Stimulated activated CD8-positive, alpha-beta memory T cell treated with anti-CD3 and anti-CD28 coated beads, Interleukin-12 subunit alpha, Interleukin-12 subunit beta, amount 100 ng/mL, for 24 hours (primary cell): Measurements from ENCODE around the gene CREB3L4.
"Not testable (repeated sequence)": the region's sequence is repeated elsewhere in the genome, so short reads cannot be mapped to it uniquely, and the experiment has no call there.

Experiments
- DNase-seq: peaks from one replicate; pipeline ENCODE4 v3.0.0-alpha.2; 2020; ENCODE audit errors: extremely low read depth

The CREB3L4 gene

DNA sequence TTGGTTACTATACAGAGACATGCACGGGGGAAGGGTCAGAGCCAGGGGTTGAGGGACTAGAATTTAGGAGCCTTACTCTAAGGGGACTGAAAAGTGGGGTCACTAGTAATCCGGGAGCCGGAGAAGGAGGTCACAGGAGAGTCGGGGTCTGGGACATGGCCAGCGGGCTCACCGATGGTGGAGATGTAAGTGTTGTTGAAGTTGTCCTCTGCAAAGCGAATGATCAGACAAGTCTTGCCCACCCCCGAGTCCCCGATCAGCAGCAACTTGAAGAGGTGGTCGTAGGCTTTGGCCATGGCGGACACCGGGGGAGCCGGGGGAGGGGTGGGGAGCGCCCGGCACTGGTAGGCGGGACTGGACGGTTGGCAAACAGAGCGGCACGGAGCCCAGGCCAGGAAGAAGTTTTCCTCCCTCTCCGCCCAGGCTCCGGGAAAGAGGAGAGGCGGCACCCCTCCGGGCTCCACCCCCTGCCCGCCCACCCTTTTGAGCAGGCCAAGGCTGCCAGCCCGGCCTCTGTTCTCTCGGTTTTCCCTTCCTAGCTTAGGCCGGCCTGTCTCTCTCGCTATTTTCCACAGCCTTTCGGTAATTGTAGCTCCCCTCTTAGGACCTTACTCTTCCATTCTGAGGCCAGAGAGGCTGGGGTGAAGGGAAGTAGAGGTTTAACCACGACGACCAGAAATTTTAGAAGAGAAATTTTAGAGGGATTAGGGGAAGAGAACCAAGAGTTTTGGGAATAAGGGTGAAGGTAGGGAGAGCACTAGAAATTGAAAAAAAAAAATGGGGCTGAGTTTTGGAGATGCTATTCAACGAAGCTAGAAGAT, 18.4 kb downstream of the CREB3L4 start, which contains the start of gene RAB13:
RAB13 (minus strand) TSS at position 399 of the 821 bp plus-strand sequence; CDS start at position 296, 103 bp downstream.
- no peak for DNase-seq

DNA sequence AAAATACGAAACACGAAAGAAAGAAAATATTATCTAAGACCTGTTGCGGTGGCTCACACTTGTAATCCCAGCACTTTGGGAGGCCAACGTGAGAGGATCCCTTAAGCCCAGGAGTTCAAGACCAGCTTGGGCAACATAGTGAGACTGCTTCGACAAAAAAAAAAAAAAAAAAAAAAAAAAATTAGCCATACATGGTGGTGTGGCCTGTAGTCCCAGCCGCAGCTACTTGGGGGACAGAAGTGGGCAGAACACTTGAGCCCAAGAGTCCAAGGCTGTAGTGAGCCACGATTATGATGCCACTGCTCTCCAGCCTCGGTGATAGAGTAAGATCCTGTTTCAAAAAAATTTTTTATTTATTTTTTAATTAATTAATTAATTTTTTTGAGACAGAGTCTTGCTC, 19.9 kb downstream of the CREB3L4 start:
- DNase-seq: no peak

DNA sequence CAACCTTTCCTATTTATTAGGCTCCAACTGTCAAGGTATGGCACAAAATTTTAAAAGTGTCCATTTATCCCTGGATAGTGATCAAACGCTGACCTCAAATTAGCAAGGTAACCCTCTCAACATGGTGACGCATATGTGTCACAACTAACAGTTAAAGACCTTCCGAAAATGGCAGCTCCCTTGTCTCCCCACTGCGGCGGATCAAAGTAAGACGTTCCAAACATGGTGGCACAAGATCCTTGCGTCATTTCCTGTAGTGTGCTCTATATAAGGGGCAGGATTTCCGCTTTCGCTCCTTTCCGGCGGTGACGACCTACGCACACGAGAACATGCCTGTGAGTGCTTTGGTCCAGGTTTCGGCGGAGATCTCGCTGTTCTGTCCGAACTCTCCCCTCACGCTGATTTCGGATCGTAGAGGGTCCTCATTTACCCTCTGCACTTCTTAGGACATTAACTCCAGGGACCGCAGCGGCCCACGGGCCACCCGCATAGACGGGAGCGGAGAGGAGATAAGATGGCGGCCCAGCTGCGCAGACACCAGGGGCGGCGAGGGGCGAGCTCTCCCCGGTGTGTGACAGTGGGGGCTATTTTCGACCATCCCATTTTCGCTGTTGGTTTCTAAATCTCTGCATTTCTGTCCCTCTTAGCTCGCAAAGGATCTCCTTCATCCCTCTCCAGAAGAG, 22.9 kb downstream of the CREB3L4 start, which contains the start of gene RPS27:
RPS27 (plus strand) TSS at position 295 of the 683 bp plus-strand sequence; CDS start at position 330, 35 bp downstream.
- DNase-seq: peak; percentile 59

DNA sequence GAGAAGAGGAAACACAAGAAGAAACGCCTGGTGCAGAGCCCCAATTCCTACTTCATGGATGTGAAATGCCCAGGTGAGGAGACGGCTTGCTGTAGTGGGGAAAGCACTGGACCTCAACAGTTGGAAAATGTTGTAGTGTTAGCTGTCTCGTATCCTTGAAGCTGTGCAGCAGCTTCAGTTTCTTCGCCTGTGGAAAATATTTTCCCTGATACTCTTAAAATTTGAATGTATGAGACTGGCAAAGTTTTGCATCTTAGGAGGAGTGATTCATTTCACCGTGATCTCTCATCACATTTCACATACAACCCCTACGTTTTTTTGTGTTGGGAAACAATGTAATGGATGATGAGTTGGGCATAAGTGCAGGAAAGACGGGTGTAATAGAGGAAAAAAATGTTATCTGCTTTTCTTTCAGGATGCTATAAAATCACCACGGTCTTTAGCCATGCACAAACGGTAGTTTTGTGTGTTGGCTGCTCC, 23.5 kb downstream of the CREB3L4 start:
- no peak for DNase-seq

DNA sequence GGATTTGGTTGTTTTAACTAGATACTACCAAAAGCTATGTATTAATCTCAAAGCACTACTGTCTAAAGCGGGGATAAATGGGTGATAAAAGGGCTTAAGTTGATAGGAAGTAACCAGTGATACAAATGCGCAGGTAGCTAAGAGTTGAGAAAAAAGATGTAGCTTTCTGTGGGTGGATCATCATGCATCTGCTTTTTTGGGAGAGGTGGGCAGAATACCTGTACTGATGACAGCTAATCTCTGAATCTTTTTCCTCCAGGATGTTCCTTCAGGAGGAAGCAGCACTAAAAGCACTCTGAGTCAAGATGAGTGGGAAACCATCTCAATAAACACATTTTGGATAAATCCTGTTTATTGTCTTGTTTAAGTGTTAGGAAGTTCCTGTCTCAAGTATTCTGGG, 24.1 kb downstream of the CREB3L4 start:
- no peak for DNase-seq

DNA sequence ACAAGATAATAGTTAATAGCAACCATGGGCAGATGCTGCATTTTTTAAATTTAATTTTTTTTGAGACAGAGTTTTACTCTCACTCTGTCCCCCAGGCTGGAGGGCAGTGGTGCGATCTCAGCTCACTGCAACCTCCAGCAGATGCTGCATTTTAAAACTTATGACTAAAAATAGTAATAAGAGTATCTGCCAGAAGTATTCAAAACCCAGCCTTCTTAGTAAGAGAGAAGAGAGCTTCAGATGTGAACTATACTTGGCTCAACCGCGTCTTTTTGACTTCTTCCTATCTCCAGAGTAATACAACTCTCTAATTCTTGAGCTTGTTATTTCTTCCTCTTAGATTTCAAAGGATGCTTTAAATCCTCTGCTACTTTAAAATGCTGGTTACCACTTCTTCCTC, 27.5 kb downstream of the CREB3L4 start:
- no peak for DNase-seq

DNA sequence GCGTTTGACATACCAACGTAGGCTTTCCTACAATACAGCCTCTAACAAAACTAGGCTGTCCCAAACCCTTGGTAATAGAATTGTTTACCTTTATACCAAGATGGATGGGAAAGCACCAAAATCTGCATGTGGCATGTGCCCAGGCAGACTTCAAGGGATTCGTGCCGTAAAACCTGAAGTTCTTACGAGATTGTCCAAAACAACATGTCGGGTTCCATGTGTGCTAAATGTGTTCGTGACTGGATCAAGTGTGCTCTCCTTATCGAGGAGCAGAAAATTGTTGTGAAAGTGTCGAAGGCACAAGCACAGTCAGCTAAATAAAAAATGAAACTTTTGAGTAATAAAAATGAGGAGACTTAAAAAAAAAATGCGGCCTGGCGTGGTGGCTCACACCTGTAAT, 27.9 kb downstream of the CREB3L4 start:
- no peak for DNase-seq

DNA sequence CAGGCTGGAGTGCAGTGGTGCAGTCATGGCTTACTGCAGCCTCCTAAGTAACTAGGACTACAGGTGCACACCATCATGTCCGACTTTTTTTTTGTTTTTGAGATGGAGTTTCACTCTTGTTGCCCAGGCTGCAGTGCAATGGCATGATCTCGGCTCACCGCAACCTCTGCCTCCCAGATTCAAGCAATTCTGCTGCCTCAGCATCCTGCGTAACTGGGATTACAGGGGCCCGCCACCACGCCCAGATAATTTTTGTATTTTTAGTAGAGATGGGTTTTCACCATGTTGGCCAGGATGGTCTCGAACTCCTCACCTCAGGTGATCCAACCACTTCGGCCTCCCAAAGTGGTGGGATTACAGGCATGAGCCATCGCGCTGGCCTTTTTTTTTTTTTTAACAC, 29.2 kb downstream of the CREB3L4 start:
- not testable (repeated sequence) for DNase-seq

DNA sequence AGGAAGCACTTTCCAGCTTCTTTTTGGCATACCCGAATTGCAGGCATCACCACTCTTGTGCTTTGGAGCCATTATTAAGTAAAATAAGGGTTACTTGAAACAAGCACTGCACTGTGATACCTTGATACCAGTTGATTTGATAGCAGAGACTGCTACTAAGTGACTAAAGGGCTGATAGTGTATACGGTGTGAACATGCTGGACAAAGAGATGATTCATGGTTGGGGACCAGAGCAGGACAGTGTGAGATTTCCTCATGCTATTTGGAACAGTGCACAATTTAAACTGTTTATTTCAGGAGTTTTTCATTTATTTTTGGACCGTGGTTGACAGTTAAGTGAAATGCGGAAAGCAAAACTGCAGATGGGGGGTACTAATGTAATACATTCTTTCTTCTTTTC, 32.7 kb downstream of the CREB3L4 start:
- DNase-seq: no peak

DNA sequence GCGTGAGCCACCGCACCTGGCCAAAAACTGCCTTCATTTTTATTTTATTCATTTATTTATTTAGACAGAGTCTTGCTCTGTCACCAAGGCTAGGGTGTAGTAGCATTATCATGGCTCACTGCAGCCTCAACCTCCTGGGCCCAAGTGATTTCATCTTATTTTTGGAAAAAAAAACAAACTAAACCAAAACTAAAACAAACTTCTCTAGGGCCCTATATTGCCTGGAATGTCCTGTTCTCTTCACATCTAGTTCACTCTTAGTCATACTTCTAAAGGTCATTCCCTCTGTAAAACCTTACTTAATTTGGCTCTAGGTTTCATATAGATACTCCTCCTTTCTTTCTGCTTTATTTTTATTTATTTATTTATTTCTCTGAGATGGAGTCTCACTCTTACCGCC, 38.4 kb downstream of the CREB3L4 start:
- DNase-seq: no peak

DNA sequence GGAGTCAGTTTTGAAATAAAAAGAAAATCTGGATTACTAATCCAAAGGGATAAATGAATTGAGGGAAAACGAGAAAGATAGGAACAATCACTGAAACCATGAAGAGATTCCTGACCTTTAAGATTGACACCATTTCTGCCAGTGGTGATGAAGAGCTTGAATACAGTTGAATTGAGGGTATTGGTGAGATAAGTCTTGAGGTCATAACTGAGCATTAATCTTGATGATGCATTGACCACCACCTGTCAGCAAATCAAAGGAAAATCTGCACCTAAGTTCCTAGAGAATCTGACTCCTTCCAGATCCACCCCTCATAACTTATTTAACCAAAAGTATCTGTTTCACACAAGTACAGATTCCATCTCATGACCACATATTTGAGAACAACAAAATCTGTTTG, 44.4 kb downstream of the CREB3L4 start:
- DNase-seq: no peak

DNA sequence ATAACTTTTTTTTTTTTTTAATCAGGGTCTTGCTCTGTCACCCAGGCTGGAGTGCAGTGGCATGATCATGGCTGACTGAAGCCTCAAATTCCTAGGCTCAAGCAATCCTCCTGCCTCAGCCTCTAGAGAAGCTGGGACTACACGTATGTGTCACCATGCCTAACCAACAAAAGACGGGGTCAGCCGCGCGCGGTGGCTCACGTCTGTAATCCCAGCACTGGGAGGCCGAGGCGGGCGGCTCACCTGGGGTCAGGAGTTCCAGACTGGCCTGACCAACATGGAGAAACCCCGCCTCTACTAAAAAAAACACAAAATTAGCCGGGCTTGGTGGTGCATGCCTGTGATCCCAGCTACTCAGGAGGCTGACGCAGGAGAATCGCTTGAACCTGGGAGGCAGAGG, 44.8 kb downstream of the CREB3L4 start:
- not testable (repeated sequence) for DNase-seq

DNA sequence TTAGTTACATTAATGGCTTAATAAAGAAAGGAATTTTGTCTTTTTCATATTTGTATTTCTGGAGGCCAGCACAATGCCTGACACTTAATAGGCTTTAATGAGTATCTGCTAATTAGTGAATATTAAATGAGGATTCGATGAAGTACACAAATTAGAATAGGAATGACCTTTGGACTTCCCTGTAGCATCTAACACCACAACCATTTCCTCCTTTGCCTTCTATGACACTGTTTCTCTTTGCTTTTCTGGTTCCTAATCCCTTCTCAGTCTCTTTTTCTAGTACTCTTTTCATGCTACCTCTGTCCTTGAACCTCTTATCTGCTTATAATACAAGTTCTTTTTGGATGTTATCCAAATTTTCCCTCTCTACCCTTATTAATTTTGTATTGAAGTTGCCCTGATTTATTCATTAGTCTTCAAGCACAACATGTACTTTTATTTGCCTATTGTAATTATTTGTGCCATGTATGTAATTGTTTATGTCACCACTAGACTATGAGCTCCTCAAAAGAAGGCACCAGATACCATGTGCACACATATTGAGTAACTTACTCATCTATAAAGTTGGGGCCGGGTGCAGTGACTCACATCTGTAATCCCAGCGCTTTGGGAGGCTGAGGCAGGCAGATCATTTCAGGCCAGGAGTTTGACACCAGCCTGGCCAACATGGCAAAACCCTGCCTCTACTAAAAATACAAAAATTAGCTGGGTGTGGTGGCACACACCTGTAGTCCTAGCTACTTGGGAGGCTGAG, 46.6 kb downstream of the CREB3L4 start:
- DNase-seq: no peak

DNA sequence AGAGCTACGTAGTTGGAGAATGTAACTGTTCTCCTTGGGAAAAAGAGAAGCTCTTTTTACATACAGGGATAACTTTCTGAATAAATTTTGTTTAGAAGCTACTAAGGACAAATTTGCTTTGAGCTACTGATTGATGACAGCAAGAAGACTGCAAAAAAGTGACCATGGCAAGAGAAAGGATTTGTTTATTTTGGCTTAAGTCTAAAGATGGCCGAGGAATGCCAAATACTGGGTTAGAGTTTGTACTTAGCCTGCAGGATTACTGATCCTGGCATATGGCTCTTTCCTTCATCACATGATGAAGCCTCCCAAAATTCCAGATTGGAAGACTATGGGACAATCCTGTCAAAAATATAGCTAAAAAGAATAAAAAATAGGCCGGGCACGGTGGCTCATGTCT, 51.6 kb downstream of the CREB3L4 start:
- no peak for DNase-seq

DNA sequence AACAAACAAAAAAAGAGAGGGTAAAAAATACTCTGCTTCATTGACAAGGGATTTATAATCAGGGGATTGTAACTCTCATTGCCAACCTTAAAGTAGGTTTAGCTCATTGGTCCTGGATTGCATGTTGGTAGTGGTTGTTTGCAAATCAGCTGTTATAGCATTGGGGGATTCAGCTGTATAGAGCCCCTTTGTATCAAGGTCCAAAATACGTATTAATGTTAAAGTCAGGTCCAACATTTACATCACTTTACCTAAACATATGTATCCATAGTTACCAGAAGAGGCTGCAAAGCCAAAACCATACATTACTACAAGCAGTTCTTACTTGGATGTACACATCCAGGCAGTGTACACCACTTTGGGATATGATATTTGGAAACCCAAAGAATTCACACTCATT, 52.2 kb downstream of the CREB3L4 start:
- no peak for DNase-seq
